GM12878 (cell line): Measurements from ENCODE around the gene NFATC1.

Source experiments
- ATF3 ChIP-seq: IDR thresholded peaks from 2 replicates; pipeline ENCODE4 v1.6.1; 2011; ENCODE audit warnings: low read depth, mild to moderate bottlenecking, low read length, moderate library complexity, borderline replicate concordance; ENCODE audit errors: extremely low read depth
- CBX5 ChIP-seq: sonication (generic); IDR thresholded peaks from 2 replicates; pipeline ENCODE4 v1.6.1; 2016; ENCODE audit warnings: low read depth, moderate library complexity, mild to moderate bottlenecking, inconsistent platforms
- CTCF ChIP-seq, 3 experiments: IDR thresholded peaks in 2 of 3; conservative IDR thresholded peaks in 1 of 3; 2 replicates each; pipeline ENCODE4 v1.5.1; 2011; ENCODE audit warnings: low read depth in 3 of 3, low read length in 3 of 3, mild to moderate bottlenecking in 3 of 3, control low read depth in 2 of 3, moderate library complexity in 2 of 3, inconsistent platforms in 1 of 3, mixed read lengths in 1 of 3; ENCODE audit not compliant: control insufficient read depth in 2 of 3, insufficient read depth in 1 of 3; ENCODE audit errors: extremely low read depth in 1 of 3
- EZH2 ChIP-seq: IDR thresholded peaks from 2 replicates; pipeline ENCODE4 v1.6.1; 2012; ENCODE audit warnings: low read depth, mild to moderate bottlenecking, control low read depth, inconsistent platforms, low read length, borderline replicate concordance; ENCODE audit not compliant: control insufficient read depth
- IRF4 ChIP-seq: IDR thresholded peaks from 2 replicates; pipeline ENCODE4 v1.6.1; 2011; ENCODE audit warnings: low read depth, low read length
- NR2C2 ChIP-seq: IDR thresholded peaks from 2 replicates; pipeline ENCODE4 v1.6.1; 2011; ENCODE audit warnings: borderline replicate concordance, low read depth; ENCODE audit not compliant: control insufficient read depth, insufficient read length
- POLR2A ChIP-seq: IDR thresholded peaks from 2 replicates; pipeline ENCODE4 v1.6.1; 2011; ENCODE audit warnings: low read depth, mild to moderate bottlenecking, low read length
- POLR2AphosphoS5 ChIP-seq: IDR thresholded peaks from 2 replicates; pipeline ENCODE4 v1.6.1; 2011; ENCODE audit warnings: mild to moderate bottlenecking, low read length, inconsistent platforms
- RAD51 ChIP-seq: fragments of 450-650 bp; IDR thresholded peaks from 2 replicates; pipeline ENCODE4 v1.6.1; 2016; ENCODE audit warnings: moderate library complexity, mild to moderate bottlenecking, inconsistent platforms
- REST ChIP-seq: IDR thresholded peaks from 2 replicates; pipeline ENCODE4 v1.6.1; 2012; ENCODE audit warnings: mild to moderate bottlenecking, low read depth, low read length
- SIN3A ChIP-seq: IDR thresholded peaks from 2 replicates; pipeline ENCODE4 v1.6.1; 2012; ENCODE audit warnings: low read depth, low read length, improper control_type of control experiment
- USF2 ChIP-seq: IDR thresholded peaks from 2 replicates; pipeline ENCODE4 v1.6.1; 2011; ENCODE audit warnings: low read depth, low read length, improper control_type of control experiment, borderline replicate concordance
- ZBTB40 ChIP-seq: fragments of 450-650 bp; IDR thresholded peaks from 2 replicates; pipeline ENCODE4 v1.6.1; 2016; ENCODE audit warnings: mild to moderate bottlenecking, moderate library complexity, borderline replicate concordance

- TF ChIP-seq USF2 (no peak), EZH2 (no peak), NR2C2 (no peak), CTCF (IDR thresholded peaks at IDR 0.05 in 2 of 3, conservative IDR thresholded peaks at IDR 0.05 in 1 of 3; ENCODE audit: control insufficient read depth in 2 of 3, extremely low read depth in 1 of 3, insufficient read depth in 1 of 3, low read depth in 3 of 3, low read length in 3 of 3) (no peak), RAD51 (no peak), POLR2A (no peak), REST (no peak), POLR2AphosphoS5 (no peak), IRF4 (no peak), CBX5 (no peak), ATF3 (no peak), ZBTB40 (no peak), SIN3A (no peak)
Measured at GRCh38 chr18:79428287-79428686, 32.6 kb downstream of the NFATC1 start.
